ENCODE results near the gene OR10G8.
"Not testable (repeated sequence)": the region's sequence is repeated elsewhere in the genome, so short reads cannot be mapped to it uniquely, and the experiment has no call there.

The OR10G8 gene, protein sequence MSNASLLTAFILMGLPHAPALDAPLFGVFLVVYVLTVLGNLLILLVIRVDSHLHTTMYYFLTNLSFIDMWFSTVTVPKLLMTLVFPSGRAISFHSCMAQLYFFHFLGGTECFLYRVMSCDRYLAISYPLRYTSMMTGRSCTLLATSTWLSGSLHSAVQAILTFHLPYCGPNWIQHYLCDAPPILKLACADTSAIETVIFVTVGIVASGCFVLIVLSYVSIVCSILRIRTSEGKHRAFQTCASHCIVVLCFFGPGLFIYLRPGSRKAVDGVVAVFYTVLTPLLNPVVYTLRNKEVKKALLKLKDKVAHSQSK

DNA sequence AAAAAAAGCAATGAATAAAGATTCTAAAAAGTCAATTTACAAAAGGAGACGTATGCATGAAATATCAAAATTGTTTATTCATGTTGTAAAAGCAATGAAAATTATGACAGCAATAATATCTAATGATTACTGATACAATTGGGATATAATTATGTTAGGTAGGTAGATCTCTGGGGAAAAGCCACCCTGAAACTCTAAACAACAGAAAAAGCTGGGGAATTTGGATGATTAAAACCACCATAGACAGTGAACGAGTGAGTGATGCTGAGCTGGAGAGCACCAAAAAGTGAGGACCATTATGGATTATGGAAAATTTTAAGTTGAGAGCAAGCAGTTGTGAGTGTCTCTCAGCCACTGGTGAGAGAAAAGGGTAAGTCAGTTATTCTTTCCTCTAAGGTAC, at the start of gene OR10G8:
Gene OR10G8, plus strand, starts transcription at position 301 of the 400 bp plus-strand sequence. CDS start 2,825 bp downstream, outside the sequence.
- DNase-seq (ENCODE audit: low spot score): no peak

DNA sequence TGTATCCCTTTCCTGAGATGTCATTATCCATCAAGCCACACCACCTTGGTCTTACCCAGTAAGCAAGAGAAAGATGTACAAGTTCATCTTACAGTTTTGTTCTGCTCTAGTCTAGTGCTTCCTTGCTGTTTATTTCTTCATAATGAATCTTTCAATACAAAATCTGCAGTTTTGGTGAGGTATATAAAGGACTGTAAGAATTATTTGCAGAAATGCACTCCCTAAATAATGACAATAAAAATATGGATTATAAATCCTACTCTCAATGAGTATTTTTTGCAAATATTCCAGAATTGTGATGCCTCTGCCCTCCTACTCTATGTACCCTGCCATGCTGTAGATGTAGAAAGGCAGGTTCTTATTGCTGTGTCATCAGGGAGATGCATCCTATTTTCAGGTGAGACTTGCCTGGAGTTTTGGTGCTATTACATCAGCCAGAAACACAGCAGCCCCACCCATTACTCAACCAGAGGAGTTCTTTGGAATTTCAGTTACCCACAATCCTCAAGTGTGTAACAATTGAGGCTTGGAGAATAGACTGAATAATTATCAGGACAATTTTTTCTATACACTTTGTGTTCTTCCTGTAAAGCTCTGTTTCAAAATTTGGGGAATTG, 48.8 kb upstream of the OR10G8 start, which contains the start of gene OR10S1:
Gene OR10S1, minus strand, starts transcription at position 51 of the 617 bp plus-strand sequence. CDS start 117 bp downstream, outside the sequence.
- DNase-seq (ENCODE audit: low spot score): no peak

DNA sequence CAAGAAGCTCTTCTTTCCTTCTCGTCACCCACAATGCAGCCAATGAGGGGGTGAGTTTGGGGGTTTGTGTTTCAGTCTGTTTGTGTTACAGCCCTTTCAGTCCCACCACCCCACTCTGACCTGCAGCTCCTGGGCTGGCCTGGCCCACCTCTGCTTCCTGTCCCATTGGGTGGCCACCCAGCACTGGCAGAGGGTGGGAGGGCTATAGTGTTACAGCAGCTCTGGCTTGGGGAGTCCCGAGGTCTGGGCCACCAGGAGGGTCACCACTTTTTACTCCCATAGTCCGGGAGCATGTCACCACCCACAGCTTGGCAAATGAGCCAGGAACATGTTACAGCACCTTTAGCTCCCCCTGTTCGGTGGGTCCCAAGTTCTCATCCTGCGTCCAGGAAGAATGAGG, 47.3 kb upstream of the OR10G8 start:
- DNase-seq (ENCODE audit: low spot score): no peak

DNA sequence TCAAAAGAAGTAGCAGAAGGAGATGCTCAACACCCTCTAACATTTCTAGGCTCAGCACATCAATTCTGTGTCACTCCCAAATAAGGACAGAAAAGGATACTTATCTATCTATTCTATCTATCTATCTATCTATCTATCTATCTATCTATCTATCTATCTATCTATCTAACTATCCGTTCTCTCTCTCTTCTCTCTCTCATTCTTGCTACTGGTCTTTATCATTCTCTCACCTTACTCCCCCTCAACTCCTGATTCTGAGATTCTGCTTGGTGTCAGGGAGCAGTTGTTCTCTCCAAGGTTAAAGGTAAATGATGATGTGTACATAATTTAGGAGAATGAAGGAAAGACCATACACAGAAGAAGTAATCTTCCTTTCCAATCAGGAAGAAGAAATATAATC, 31.5 kb upstream of the OR10G8 start, which contains the start of gene OR10G6:
Gene OR10G6, minus strand, starts transcription at position 43 of the 400 bp plus-strand sequence. Its CDS starts 0 bp downstream, at position 43.
- DNase-seq (ENCODE audit: low spot score): no peak

DNA sequence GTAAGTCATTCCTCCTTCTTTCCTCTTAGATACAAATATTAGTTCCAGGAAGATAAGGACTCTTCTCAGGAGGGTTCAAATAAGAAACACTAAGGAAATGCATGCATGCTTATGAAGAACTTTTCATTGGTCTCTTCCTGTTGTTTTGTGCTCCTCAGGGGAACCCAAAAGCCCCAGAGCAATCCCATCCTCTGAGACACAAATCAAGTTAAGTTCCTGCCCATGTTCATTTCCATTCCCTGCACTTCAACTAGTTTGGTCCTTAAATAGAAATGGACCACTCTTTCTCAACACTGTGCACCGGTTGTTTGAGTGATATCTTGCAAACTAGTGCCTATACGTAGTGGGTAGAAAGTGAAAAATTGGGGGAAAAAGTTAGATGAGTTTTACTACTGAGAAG, 13.9 kb upstream of the OR10G8 start, which contains the start of gene OR10G4:
Gene OR10G4, plus strand, starts transcription at position 301 of the 400 bp plus-strand sequence. CDS start 2,578 bp downstream, outside the sequence.
- DNase-seq (ENCODE audit: low spot score): no peak

DNA sequence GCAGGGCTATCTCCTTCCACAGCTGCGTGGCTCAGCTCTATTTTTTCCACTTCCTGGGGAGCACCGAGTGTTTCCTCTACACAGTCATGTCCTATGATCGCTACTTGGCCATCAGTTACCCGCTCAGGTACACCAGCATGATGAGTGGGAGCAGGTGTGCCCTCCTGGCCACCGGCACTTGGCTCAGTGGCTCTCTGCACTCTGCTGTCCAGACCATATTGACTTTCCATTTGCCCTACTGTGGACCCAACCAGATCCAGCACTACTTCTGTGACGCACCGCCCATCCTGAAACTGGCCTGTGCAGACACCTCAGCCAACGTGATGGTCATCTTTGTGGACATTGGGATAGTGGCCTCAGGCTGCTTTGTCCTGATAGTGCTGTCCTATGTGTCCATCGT, 10.8 kb upstream of the OR10G8 start:
- not testable (repeated sequence) for DNase-seq (ENCODE audit: low spot score)

DNA sequence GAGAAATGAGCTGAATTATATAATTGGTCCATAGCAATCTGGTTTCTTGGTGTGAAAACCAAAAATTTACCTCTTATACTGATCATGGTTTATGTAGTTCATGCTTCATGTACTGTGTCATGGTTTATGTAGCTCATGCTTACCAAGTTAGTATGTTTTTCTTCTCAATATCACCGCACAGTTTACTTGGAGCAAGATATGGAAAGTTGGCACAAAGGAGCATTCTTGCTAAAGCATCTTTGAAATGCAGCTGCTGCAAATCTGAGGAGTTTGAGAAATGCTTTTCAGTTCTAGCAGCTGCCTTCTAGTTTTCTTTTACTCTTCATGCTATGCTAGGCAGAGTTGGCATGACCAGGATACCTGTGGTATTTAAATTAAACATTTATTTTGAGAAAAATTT, 10.1 kb downstream of the OR10G8 start:
- DNase-seq (ENCODE audit: low spot score): no peak

DNA sequence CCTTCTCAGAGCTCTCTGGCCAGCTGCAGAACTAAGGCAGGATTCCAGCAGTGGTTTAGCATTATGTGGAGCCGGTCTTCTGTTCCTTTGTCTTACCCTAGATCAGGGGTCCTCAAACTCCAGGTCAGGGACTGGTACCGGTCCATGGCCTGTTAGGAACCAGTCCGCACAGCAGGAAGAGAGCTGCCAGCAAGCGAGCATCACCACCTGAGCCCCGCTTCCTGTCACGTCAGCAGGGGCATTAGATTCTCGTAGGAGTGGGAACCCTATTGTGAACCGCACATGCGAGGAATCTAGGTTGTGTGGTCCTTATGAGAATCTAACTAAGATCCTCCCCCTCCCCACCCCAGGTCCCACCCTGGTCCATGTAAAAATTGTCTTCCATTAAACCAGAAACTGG, 13.0 kb downstream of the OR10G8 start:
- DNase-seq (ENCODE audit: low spot score): no peak

DNA sequence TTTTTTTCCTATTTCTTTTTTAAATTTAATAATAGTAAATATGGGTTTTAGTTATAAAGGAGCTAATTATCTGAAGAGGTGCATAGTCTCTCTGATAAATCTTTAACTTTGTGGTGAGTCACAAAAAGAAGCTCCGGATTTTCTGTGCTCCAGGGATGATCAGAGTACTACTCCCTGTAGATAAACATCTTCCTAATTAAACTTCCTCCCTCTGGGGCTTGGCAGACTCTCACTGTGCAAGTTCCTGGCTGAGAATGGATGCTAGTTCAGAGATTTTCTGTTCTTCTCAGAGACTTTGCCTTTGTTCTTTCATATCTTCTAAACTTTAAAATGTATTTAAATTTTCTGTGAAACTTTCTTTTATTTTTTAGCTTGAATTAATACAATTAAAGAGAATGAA, 14.7 kb downstream of the OR10G8 start, which contains the start of gene OR10G7:
Gene OR10G7, minus strand, starts transcription at position 72 of the 400 bp plus-strand sequence. CDS start 2,324 bp downstream, outside the sequence.
- no peak for DNase-seq (ENCODE audit: low spot score)

DNA sequence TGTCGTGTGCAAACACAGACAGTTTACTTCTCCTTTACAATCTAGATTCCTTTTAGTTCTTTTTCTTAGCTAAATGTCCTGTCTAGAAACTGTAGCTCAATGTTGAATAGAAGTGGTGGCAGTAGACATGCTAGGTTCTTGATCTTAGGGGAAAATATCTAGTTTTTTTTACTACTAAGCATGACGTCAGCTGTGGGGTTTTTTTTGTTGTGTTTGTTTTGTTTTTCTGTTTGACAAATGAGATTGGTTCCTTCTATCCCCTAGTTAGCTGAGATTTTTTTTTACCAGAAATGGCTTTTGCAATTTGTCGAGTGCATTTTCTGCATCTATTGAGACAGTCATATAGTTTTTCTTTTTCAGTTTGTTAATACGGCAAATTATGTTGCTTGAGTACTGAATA, 16.8 kb downstream of the OR10G8 start:
- DNase-seq (ENCODE audit: low spot score): no peak

DNA sequence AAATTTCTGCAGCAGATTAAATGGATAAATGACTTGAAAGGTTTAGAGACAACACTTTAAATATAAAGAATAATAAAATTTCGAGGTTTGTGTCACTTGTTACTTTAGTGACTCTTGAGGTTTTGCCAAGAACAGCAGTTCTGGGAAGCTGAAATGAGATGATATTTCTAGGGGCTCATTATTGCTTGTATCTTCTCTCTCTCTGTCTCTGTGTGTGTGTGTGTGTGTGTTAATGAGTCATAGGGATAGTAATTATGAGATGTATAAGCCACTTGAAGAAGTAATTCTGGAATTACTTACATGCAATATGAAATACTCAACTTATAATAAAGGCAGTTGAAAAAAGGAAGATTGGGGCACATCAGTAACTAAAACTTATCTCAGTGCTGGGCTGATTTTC, 24.1 kb downstream of the OR10G8 start:
- DNase-seq (ENCODE audit: low spot score): no peak

DNA sequence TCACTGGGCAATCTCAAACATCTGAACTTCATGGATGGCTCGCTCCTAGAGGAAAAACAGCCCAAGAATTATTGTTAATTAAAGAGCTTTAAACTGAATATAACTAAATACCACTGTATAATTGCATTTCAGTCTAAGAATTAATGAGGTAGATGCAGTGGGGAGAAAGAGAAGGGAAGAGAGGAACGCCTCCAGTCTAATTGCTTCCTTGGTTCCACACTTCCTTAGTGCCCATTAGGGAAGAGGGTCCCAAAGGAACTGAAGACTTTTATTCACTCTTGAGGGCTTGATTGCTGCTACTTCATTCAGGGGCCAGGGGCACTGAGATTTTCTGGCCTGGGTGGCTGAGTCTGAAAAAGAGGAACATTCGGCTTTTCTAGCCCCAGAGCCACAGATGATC, 26.4 kb downstream of the OR10G8 start:
- DNase-seq (ENCODE audit: low spot score): no peak

DNA sequence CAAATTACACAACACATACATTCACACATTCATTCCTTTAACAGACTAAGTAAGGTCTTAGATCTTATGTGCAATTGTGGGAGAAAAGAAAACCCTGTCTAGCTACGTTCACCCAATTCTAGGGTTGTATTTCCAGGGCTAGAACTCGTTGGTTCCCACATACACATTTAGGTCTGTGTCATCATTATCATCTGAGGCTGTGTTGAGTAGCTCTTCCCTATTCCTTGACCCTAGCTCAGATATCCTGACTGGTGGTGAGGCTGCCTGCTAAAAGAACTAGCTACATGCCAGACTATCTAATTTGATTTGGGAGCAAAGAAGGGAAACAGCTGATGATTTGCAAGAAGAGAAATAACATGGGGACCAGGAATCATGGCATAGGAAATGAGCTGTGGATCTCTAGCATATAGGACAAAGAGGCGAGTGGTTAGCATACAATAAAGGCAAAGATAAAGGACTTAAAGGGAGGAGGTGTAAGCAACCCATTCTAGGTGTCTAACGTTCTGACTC, 42.1 kb downstream of the OR10G8 start:
- no peak for DNase-seq (ENCODE audit: low spot score)

DNA sequence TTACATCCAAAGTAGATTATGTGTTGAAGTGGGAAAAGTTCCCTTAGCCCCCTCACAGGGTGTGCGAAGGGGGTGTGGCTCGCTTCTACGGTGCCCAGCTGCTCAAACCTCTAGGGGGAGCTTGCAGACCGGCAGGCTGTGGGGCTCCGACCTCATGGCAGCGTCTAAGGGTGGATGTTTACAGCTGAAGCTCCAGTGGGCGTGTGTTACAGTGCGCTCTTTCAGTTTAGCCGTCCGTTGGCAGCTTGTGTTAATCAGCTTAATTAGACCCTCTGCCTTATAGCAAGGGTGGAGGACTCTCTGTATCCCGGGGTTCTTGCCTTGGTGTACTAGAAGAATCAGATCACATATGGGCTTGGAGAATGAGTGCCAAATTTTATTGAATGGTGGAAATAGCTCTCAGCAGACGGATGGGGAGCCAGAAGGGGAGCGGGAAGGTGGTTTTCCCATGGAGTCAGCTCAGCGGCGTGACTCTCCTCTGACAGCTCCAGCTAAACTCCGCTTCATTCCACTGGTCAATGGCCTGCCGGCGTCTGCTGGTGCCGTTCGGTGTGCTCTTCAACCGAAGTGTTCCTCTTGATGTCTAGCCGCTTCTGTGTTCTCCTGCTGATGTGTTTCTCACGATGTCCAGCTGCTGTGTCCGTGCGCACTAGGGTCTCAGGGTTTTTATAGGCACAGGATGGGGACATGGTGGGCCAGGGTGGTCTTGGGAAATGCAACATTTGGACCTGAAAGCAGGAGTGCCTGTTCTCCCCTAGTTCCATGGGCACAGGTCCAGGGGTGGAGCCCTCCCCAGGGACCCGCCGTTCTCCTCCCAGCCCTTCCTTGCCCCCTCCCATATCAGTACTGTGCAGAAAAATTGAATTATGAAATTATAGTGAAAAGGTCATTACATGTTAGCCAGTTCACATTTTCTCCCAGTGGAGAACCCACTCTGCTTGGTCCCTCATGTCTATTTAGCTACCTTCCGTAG, 43.1 kb downstream of the OR10G8 start:
- DNase-seq (ENCODE audit: low spot score): peak; percentile 29

DNA sequence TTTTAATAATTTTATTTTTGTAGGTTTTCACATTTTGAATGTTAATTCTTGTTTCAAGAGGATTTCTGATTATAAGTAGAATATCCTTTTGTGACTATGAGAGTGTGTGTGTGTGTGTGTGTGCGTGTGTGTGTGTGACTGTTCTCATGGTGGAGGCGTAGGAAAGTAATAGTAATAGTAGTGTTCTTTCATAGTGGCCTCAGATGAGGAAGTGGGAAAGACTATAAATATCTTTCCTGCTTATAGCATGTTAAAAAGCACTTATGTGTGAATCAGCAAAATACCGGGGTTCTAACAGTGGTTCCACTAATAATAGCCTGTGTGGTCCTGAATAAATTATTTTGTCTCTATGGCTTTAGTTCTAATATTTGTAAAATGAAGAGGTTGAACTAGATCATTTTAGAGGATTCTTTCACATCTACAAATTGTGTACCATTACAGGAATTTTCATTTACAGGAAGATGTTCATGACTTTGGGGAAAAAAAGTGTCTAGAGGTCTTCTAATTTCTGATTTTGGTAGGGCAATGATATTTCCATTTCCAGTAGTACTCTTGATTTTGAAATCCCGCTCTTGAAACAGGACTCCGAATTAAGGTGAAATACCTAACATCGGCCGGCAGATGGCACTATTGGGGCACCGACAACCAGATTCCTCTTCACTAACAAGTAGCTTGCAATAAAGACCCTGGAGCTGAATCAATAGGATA, 44.5 kb downstream of the OR10G8 start:
- peak; percentile 73 for DNase-seq (ENCODE audit: low spot score)

DNA sequence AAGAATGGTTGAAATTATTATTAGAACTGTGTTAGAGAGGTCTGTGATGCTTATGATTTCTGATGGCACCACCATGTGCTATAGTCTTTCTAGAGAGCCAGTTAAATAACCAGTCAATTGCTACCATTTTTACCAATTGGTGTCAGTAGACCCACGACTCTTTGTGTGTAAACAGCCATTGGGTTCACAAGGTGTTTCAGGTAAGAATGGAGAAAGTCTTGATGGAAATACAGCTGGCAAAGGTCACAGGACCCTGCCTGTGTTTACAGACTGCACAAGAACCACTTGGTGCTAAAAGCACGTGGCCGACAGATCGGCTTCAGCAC, 45.0 kb downstream of the OR10G8 start:
- no peak for DNase-seq (ENCODE audit: low spot score)

DNA sequence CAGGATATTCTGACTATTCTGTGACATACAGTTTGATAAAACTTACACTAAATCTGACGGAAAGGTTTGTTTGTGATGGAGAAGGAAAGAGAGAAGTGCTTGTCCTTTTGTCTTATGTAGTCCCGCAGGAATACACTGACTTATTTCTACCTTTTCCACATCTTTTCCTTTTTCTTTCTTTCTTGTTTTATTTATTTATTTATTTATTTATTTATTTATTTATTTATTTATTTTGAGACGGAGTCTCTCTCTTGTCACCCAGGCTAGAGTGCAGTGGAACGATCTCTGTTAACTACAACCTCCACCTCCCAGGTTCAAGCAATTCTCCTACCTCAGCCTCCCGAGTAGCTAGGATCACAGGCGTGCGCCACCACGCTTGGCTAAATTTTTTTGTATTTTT, 45.5 kb downstream of the OR10G8 start:
- no peak for DNase-seq (ENCODE audit: low spot score)

DNA sequence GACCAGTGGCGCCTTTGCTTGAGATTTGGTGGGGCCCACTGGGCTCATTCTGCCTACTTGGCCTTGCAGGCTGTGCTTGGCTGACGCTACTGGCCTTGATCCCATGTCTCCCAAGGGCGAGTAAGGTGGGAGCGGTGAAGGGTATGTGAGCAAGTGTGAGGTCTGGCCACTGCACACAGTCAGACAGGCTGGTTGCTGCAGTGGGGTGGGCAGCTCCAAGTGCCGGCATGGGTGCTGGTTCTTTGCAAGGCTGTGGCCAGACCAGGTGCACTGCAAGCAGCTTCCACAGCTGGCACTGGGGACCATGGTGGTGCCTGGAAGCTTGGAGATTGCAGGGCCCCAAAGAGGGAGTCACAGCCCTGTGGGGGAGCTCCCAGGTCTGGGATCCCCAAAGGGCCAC, 48.0 kb downstream of the OR10G8 start:
- DNase-seq (ENCODE audit: low spot score): no peak

DNA sequence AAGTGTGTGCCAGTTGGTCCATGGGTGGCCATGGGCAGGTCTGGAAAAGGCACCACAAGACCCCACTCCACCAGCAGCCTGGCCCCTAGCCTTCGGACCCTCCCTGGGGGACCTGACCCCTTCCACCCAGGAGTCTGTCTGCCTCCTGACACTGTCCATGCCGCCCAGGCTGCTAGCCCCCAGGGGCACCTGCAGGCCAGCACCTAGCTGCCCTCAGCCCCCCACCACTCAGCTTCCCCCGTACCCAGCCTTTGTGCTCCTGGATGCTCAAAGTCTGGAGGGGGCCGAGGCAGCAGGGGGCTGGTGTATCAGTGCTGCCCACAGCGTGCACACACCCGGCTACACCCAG, 48.9 kb downstream of the OR10G8 start:
- DNase-seq (ENCODE audit: low spot score): no peak

DNA sequence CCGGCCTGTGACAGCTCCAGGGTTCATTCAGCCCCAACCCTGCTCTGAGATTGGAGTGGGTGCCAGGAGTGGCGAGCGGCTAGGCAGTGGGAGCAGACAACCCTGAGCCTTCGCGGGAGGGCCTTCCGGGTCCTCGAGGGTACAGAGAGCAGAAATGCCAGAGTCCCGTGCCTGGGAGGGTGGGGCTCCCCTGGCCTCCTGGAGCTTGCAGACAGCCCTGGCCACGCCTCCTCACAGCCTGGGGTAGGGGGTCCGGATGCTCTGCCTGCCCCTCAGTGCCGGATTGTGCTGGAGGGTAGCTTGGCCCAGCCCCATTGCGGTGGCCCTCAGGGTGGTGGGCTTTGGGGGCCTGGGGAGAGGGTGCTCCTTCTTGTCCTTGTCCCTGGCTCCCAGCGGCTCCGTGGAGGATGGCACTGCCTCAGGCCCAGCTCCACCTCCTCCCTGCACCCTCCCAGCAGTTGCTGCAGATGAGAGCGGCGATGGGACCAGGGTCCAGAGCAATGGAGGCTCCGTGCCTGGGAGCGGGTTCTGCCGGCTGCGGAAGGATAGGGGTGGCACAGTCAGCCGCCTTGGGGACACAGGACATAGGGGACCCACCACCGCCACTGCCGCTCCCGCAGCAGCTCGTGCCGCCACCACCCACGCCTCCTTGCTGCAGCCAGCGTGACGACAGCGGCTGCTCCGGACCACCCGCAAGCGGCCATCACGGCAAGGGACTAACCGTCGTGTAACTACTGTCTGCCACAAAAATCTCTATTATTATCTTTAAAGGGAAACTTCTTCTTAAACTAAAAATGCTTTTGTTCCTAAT, 49.4 kb downstream of the OR10G8 start:
- DNase-seq (ENCODE audit: low spot score): peak; percentile 9

DNA sequence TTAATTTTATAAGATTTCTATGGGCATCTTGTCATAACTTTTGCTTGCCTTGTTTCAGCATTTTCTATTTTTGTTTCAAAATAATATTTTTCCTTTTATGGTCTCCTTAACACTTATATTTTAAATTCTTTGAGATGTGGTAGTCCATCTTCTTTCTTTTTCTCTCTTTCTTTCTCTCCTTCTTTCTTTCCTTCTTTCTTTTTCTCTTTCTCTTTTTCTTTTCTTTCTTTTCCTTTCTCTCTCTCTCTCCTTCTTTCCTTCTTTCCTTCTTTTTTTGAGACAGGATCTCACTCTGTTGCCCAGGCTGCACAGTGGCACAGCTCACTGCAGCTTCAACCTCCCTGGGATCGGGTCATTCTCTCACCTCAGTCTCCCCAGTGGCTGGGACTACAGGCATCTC, 50.7 kb downstream of the OR10G8 start:
- DNase-seq (ENCODE audit: low spot score): no peak
